ENCODE data around the gene SCP2. TPM values are rescaled to one million over a fixed set of nuclear protein-coding genes. Genes with fewer than 3 reads are reported as not detected.
"Not testable (repeated sequence)": the region's sequence is repeated elsewhere in the genome, so short reads cannot be mapped to it uniquely, and the experiment has no call there.

The SCP2 gene
- total RNA-seq, 1 experiment from 2014 or later: 97.5 TPM

- no peak for TF ChIP-seq EZH2 (IDR thresholded peaks at IDR 0.05; ENCODE audit: low read length, unreplicated experiment)
- TF ChIP-seq CTCF (conservative IDR thresholded peaks at IDR 0.05; ENCODE audit: low read depth, low read length): no peak
- no peak for TF ChIP-seq EZH2phosphoT487 (IDR thresholded peaks at IDR 0.05; ENCODE audit: borderline replicate concordance, low read length)
- no peak for DNase-seq
- Histone ChIP-seq H3K9ac (ENCODE audit: low read length) (no peak overlapping the region), H3K79me2 (ENCODE audit: low read length) (no peaks in the 10 kb centered on the region), H2AFZ (ENCODE audit: low read length) (no peak overlapping the region), H3K36me3 (ENCODE audit: low read depth, low read length) (no peaks in the 10 kb centered on the region), H3K4me2 (ENCODE audit: low read length) (no peak overlapping the region), H4K20me1 (ENCODE audit: low read length) (no peaks in the 10 kb centered on the region), H3K9me3 (ENCODE audit: low read length) (no peaks in the 10 kb centered on the region), H3K27ac (ENCODE audit: low read length) (no peak overlapping the region), H3K4me3 (ENCODE audit: low read length) (no peak overlapping the region), H3F3A (ENCODE audit: low read length, unreplicated experiment) (no peaks in the 10 kb centered on the region), H3K4me1 (ENCODE audit: insufficient read depth, low read length) (no peaks in the 10 kb centered on the region), H3K27me3 (ENCODE audit: low read length) (no peaks in the 10 kb centered on the region), H3K9me2 (replicated peaks; ENCODE audit: low read length) (no peaks in the 10 kb centered on the region)
- ATAC-seq: no peak
- ChIA-PET POLR2A (ENCODE audit: unreplicated experiment) (no interaction called here), CTCF (no interaction called here)
- intact Hi-C loops (cut with micrococcal nuclease): no loop called here
- BruUV-seq (replicated peaks): no TSS peak
These were observed 74.1 kb downstream of the SCP2 start for GRCh38 chr1:53001128-53001527.

- H3F3A ChIP-seq (ENCODE audit: low read length, unreplicated experiment); BruUV-seq (replicated peaks); H3K9me3 ChIP-seq (ENCODE audit: low read length); H4K20me1 ChIP-seq (ENCODE audit: low read length); H3K36me3 ChIP-seq (ENCODE audit: low read depth, low read length); POLR2A ChIA-PET (ENCODE audit: unreplicated experiment); H3K9me2 ChIP-seq (replicated peaks; ENCODE audit: low read length); H3K27me3 ChIP-seq (ENCODE audit: low read length); H3K27ac ChIP-seq (ENCODE audit: low read length); ATAC-seq; H3K9ac ChIP-seq (ENCODE audit: low read length); CTCF ChIA-PET; H3K4me3 ChIP-seq (ENCODE audit: low read length); H3K4me2 ChIP-seq (ENCODE audit: low read length); H3K79me2 ChIP-seq (ENCODE audit: low read length); DNase-seq; H3K4me1 ChIP-seq (ENCODE audit: insufficient read depth, low read length); H2AFZ ChIP-seq (ENCODE audit: low read length); intact Hi-C loops (cut with micrococcal nuclease): not testable (repeated sequence)
These were observed 79.5 kb downstream of the SCP2 start for GRCh38 chr1:53006612-53007011.

GRCh38 chr1:53010247-53010646, 83.2 kb downstream of the SCP2 start:
- H3K79me2 ChIP-seq (ENCODE audit: low read length); CTCF ChIA-PET; H3K9ac ChIP-seq (ENCODE audit: low read length); BruUV-seq (replicated peaks); POLR2A ChIA-PET (ENCODE audit: unreplicated experiment); H3K27ac ChIP-seq (ENCODE audit: low read length); H4K20me1 ChIP-seq (ENCODE audit: low read length); H2AFZ ChIP-seq (ENCODE audit: low read length); H3K4me2 ChIP-seq (ENCODE audit: low read length); DNase-seq; H3F3A ChIP-seq (ENCODE audit: low read length, unreplicated experiment); ATAC-seq; H3K36me3 ChIP-seq (ENCODE audit: low read depth, low read length); H3K9me3 ChIP-seq (ENCODE audit: low read length); H3K4me1 ChIP-seq (ENCODE audit: insufficient read depth, low read length); H3K9me2 ChIP-seq (replicated peaks; ENCODE audit: low read length); H3K27me3 ChIP-seq (ENCODE audit: low read length); H3K4me3 ChIP-seq (ENCODE audit: low read length): not testable (repeated sequence)
- intact Hi-C loops (cut with micrococcal nuclease): loop anchor here (10.0 kb wide), 1 partner anchor 175 kb away; no protein-coding TSS in a partner anchor

- Histone ChIP-seq H3K4me3 (ENCODE audit: low read length) (no peak overlapping the region), H3K9me3 (ENCODE audit: low read length) (no peaks in the 10 kb centered on the region), H3K27ac (ENCODE audit: low read length) (no peak overlapping the region), H3K9ac (ENCODE audit: low read length) (no peak overlapping the region), H3K9me2 (replicated peaks; ENCODE audit: low read length) (no peaks in the 10 kb centered on the region), H2AFZ (ENCODE audit: low read length) (no peak overlapping the region), H3K4me1 (ENCODE audit: insufficient read depth, low read length) (peaks cover 7% of the 10 kb centered on the region), H3K4me2 (ENCODE audit: low read length) (no peak overlapping the region), H3F3A (ENCODE audit: low read length, unreplicated experiment) (no peaks in the 10 kb centered on the region), H3K36me3 (ENCODE audit: low read depth, low read length) (no peaks in the 10 kb centered on the region), H3K79me2 (ENCODE audit: low read length) (peaks cover 14% of the 10 kb centered on the region), H4K20me1 (ENCODE audit: low read length) (no peaks in the 10 kb centered on the region), H3K27me3 (ENCODE audit: low read length) (no peaks in the 10 kb centered on the region)
- CTCF ChIA-PET: no interaction called here
- intact Hi-C loops (cut with micrococcal nuclease): loop anchor here (10.0 kb wide), 1 partner anchor 174 kb away; no protein-coding TSS in a partner anchor
- no TSS peak for BruUV-seq (replicated peaks)
- DNase-seq (no peak), ATAC-seq (no peak)
- POLR2A ChIA-PET (ENCODE audit: unreplicated experiment): no interaction called here
- TF ChIP-seq EZH2phosphoT487 (IDR thresholded peaks at IDR 0.05; ENCODE audit: borderline replicate concordance, low read length) (no peak), EZH2 (IDR thresholded peaks at IDR 0.05; ENCODE audit: low read length, unreplicated experiment) (no peak), CTCF (conservative IDR thresholded peaks at IDR 0.05; ENCODE audit: low read depth, low read length) (no peak)
These were observed 84.1 kb downstream of the SCP2 start for GRCh38 chr1:53011175-53011574.

Measured in PC-3 (cell line).